Measurements from ENCODE around the gene LZTR1.

DNA sequence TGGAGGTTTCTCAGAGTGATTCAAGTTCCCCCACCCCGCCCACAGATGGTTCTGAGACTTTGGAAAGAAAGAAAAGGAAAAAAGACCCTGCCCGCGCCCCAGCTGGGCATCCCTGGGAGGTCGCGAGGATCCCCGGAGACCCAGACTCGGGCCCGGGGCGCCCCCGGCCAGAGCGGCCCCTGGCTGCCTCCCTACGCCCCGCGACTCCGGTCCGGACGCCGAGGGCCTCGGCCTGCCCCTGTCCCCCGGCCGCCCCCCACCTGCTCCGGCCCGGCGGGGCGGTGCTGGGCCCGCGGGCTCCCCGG, 17.3 kb upstream of the LZTR1 start:
- TF ChIP-seq, protein P1, sequence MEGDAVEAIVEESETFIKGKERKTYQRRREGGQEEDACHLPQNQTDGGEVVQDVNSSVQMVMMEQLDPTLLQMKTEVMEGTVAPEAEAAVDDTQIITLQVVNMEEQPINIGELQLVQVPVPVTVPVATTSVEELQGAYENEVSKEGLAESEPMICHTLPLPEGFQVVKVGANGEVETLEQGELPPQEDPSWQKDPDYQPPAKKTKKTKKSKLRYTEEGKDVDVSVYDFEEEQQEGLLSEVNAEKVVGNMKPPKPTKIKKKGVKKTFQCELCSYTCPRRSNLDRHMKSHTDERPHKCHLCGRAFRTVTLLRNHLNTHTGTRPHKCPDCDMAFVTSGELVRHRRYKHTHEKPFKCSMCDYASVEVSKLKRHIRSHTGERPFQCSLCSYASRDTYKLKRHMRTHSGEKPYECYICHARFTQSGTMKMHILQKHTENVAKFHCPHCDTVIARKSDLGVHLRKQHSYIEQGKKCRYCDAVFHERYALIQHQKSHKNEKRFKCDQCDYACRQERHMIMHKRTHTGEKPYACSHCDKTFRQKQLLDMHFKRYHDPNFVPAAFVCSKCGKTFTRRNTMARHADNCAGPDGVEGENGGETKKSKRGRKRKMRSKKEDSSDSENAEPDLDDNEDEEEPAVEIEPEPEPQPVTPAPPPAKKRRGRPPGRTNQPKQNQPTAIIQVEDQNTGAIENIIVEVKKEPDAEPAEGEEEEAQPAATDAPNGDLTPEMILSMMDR (conservative IDR thresholded peaks at IDR 0.05; ENCODE audit: low read depth in 2 of 2), result no peak
- TF ChIP-seq EZH2phosphoT487 (IDR thresholded peaks at IDR 0.05; ENCODE audit: unreplicated experiment) (no peak), EZH2 (IDR thresholded peaks at IDR 0.05; ENCODE audit: low read depth, unreplicated experiment) (no peak), JUNB (IDR thresholded peaks at IDR 0.05; ENCODE audit: unreplicated experiment) (no peak), POLR2AphosphoS5 (IDR thresholded peaks at IDR 0.05; ENCODE audit: low read depth) (no peak), NANOG (IDR thresholded peaks at IDR 0.05; ENCODE audit: borderline replicate concordance) (no peak), ZNF114 (CRISPR knock-in tag; IDR thresholded peaks at IDR 0.05) (no peak)
- TF ChIP-seq, protein P2, sequence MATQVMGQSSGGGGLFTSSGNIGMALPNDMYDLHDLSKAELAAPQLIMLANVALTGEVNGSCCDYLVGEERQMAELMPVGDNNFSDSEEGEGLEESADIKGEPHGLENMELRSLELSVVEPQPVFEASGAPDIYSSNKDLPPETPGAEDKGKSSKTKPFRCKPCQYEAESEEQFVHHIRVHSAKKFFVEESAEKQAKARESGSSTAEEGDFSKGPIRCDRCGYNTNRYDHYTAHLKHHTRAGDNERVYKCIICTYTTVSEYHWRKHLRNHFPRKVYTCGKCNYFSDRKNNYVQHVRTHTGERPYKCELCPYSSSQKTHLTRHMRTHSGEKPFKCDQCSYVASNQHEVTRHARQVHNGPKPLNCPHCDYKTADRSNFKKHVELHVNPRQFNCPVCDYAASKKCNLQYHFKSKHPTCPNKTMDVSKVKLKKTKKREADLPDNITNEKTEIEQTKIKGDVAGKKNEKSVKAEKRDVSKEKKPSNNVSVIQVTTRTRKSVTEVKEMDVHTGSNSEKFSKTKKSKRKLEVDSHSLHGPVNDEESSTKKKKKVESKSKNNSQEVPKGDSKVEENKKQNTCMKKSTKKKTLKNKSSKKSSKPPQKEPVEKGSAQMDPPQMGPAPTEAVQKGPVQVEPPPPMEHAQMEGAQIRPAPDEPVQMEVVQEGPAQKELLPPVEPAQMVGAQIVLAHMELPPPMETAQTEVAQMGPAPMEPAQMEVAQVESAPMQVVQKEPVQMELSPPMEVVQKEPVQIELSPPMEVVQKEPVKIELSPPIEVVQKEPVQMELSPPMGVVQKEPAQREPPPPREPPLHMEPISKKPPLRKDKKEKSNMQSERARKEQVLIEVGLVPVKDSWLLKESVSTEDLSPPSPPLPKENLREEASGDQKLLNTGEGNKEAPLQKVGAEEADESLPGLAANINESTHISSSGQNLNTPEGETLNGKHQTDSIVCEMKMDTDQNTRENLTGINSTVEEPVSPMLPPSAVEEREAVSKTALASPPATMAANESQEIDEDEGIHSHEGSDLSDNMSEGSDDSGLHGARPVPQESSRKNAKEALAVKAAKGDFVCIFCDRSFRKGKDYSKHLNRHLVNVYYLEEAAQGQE (IDR thresholded peaks at IDR 0.05; ENCODE audit: unreplicated experiment), result no peak
- TF ChIP-seq, protein P3, sequence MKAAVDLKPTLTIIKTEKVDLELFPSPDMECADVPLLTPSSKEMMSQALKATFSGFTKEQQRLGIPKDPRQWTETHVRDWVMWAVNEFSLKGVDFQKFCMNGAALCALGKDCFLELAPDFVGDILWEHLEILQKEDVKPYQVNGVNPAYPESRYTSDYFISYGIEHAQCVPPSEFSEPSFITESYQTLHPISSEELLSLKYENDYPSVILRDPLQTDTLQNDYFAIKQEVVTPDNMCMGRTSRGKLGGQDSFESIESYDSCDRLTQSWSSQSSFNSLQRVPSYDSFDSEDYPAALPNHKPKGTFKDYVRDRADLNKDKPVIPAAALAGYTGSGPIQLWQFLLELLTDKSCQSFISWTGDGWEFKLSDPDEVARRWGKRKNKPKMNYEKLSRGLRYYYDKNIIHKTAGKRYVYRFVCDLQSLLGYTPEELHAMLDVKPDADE (IDR thresholded peaks at IDR 0.05), result no peak
